ENCODE data around the gene COL26A1. TPM values are rescaled to one million over a fixed set of nuclear protein-coding genes. Genes with fewer than 3 reads are reported as not detected.

Gene COL26A1
- total RNA-seq, 1 donor = not detected

DNA sequence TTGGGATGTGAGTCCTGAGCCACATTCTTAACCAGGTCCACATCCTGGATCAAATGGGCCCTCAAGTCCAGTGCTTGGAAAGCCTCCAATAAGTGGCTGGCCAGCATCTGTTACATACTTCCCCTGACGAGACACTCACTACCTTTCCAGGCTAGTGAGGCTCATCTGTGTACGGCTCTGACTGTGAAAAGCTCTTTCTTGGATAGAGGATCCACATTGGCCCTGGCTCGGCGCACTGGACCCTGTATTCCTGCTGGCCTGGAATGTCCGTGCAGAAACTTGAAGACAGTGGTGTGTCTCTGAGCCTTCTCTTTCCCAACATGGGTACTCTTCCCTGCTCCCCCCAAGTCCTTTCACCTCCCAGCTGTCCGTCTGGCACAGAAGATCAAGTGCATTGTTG is 230.9 kb downstream of the COL26A1 start:
- no peak overlapping the region for H2AFZ ChIP-seq (ENCODE audit: low read length)

GRCh38 chr7:101594790-101595189 is 232.1 kb downstream of the COL26A1 start:
- no peak overlapping the region for H3K4me3 ChIP-seq (ENCODE audit: insufficient read depth, low read length)
- H4K20me1 ChIP-seq (ENCODE audit: insufficient read depth, low read length) = no peaks in the 10 kb centered on the region
- no peaks in the 10 kb centered on the region for H3K4me1 ChIP-seq (ENCODE audit: insufficient read depth, low read length)
- H3K27me3 ChIP-seq (ENCODE audit: insufficient read depth, low read length) = peaks cover 15% of the 10 kb centered on the region
- no peak overlapping the region for H2AFZ ChIP-seq (ENCODE audit: low read length)
- TF ChIP-seq, protein P1, sequence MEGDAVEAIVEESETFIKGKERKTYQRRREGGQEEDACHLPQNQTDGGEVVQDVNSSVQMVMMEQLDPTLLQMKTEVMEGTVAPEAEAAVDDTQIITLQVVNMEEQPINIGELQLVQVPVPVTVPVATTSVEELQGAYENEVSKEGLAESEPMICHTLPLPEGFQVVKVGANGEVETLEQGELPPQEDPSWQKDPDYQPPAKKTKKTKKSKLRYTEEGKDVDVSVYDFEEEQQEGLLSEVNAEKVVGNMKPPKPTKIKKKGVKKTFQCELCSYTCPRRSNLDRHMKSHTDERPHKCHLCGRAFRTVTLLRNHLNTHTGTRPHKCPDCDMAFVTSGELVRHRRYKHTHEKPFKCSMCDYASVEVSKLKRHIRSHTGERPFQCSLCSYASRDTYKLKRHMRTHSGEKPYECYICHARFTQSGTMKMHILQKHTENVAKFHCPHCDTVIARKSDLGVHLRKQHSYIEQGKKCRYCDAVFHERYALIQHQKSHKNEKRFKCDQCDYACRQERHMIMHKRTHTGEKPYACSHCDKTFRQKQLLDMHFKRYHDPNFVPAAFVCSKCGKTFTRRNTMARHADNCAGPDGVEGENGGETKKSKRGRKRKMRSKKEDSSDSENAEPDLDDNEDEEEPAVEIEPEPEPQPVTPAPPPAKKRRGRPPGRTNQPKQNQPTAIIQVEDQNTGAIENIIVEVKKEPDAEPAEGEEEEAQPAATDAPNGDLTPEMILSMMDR (IDR thresholded peaks at IDR 0.05; ENCODE audit: extremely low read depth, low read depth, low read length) = no peak
- no peaks in the 10 kb centered on the region for H3K79me2 ChIP-seq (ENCODE audit: insufficient read depth, low read length)
- H3K27ac ChIP-seq (ENCODE audit: low read depth, low read length) = no peak overlapping the region
- no peaks in the 10 kb centered on the region for H3K36me3 ChIP-seq (ENCODE audit: insufficient read depth, low read length)
- no peak overlapping the region for H3K4me2 ChIP-seq (ENCODE audit: insufficient read depth, low read length)
- no peaks in the 10 kb centered on the region for H3K9me3 ChIP-seq (ENCODE audit: low read depth, low read length)
- peak; percentile 69 for DNase-seq (ENCODE audit: insufficient read length, low spot score, missing footprints)

More for the DNA sequence above, 230.9 kb downstream of the COL26A1 start:
- Histone ChIP-seq H3K4me2 (ENCODE audit: insufficient read depth, low read length) (no peak overlapping the region), H3K36me3 (ENCODE audit: insufficient read depth, low read length) (no peaks in the 10 kb centered on the region), H3K79me2 (ENCODE audit: insufficient read depth, low read length) (no peaks in the 10 kb centered on the region), H3K4me1 (ENCODE audit: insufficient read depth, low read length) (no peaks in the 10 kb centered on the region), H3K27me3 (ENCODE audit: insufficient read depth, low read length) (peaks cover 15% of the 10 kb centered on the region), H3K9me3 (ENCODE audit: low read depth, low read length) (no peaks in the 10 kb centered on the region), H4K20me1 (ENCODE audit: insufficient read depth, low read length) (no peaks in the 10 kb centered on the region), H3K27ac (ENCODE audit: low read depth, low read length) (no peak overlapping the region), H3K4me3 (ENCODE audit: insufficient read depth, low read length) (no peak overlapping the region)
- TF ChIP-seq, protein P1 (IDR thresholded peaks at IDR 0.05; ENCODE audit: extremely low read depth, low read depth, low read length) = no peak
- peak; percentile 41 for DNase-seq (ENCODE audit: insufficient read length, low spot score, missing footprints)

- H2AFZ ChIP-seq (ENCODE audit: low read length) = no peak overlapping the region
Observed at GRCh38 chr7:101595246-101595645, 232.6 kb downstream of the COL26A1 start.

GRCh38 chr7:101595766-101596537 is 233.3 kb downstream of the COL26A1 start:
- H3K4me3 ChIP-seq (ENCODE audit: insufficient read depth, low read length) = no peak overlapping the region
- peak; percentile 21 for DNase-seq (ENCODE audit: insufficient read length, low spot score, missing footprints)
- TF ChIP-seq, protein P1 (IDR thresholded peaks at IDR 0.05; ENCODE audit: extremely low read depth, low read depth, low read length) = no peak

More at GRCh38 chr7:101595246-101595645, 232.6 kb downstream of the COL26A1 start:
- DNase-seq (ENCODE audit: insufficient read length, low spot score, missing footprints) = no peak
- Histone ChIP-seq H3K36me3 (ENCODE audit: insufficient read depth, low read length) (no peaks in the 10 kb centered on the region), H3K4me1 (ENCODE audit: insufficient read depth, low read length) (no peaks in the 10 kb centered on the region), H3K79me2 (ENCODE audit: insufficient read depth, low read length) (no peaks in the 10 kb centered on the region), H3K9me3 (ENCODE audit: low read depth, low read length) (no peaks in the 10 kb centered on the region), H3K27me3 (ENCODE audit: insufficient read depth, low read length) (peaks cover 15% of the 10 kb centered on the region), H3K27ac (ENCODE audit: low read depth, low read length) (no peak overlapping the region), H3K4me3 (ENCODE audit: insufficient read depth, low read length) (no peak overlapping the region), H4K20me1 (ENCODE audit: insufficient read depth, low read length) (no peaks in the 10 kb centered on the region), H3K4me2 (ENCODE audit: insufficient read depth, low read length) (no peak overlapping the region)
- TF ChIP-seq, protein P1 (IDR thresholded peaks at IDR 0.05; ENCODE audit: extremely low read depth, low read depth, low read length) = no peak

More at GRCh38 chr7:101595766-101596537, 233.3 kb downstream of the COL26A1 start:
- H3K27ac ChIP-seq (ENCODE audit: low read depth, low read length) = no peak overlapping the region
- H3K4me2 ChIP-seq (ENCODE audit: insufficient read depth, low read length) = no peak overlapping the region
- H3K4me1 ChIP-seq (ENCODE audit: insufficient read depth, low read length) = no peaks in the 10 kb centered on the region
- peaks cover 15% of the 10 kb centered on the region for H3K27me3 ChIP-seq (ENCODE audit: insufficient read depth, low read length)
- no peaks in the 10 kb centered on the region for H3K36me3 ChIP-seq (ENCODE audit: insufficient read depth, low read length)
- H4K20me1 ChIP-seq (ENCODE audit: insufficient read depth, low read length) = no peaks in the 10 kb centered on the region
- no peaks in the 10 kb centered on the region for H3K9me3 ChIP-seq (ENCODE audit: low read depth, low read length)
- H3K79me2 ChIP-seq (ENCODE audit: insufficient read depth, low read length) = no peaks in the 10 kb centered on the region
- no peak overlapping the region for H2AFZ ChIP-seq (ENCODE audit: low read length)

Data from osteoblast (primary cell).